ENCODE results near the gene PNPO.
A peak's percentile ranks its signal among the peaks of the same experiment; 100 is the strongest.

PNPO gene

DNA sequence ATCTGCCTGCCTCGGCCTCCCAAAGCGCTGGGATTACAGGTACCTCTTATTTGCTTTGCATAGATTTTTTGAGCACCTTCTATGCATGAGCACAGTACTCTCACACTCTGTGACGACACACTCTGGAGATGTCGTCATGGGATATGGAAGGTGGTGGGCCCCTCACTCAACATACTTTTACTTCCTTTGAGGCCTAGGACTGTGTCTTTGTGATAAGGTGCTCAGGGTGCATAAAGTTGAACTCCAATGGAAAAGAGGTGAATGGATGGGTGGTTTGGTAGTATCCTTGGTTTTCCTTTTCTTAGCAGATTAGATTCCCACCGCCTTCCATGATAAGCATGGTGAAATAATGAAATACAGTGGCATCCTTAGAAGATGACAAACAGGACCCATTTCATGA, 23.5 kb downstream of the PNPO start:
- 100% methylated on average over 3 of the region's 5 CpGs for WGBS, 2 experiments (ENCODE audit: insufficient coverage in 2 of 2)
- H3K27ac ChIP-seq (ENCODE audit: low read depth, low read length, severe bottlenecking): no peak overlapping the region
- no peaks in the 10 kb centered on the region for H3K9me3 ChIP-seq (ENCODE audit: control insufficient read depth, low read length)
- H3K4me3 ChIP-seq (ENCODE audit: extremely low read depth, insufficient read depth, low read length, poor library complexity, severe bottlenecking): no peak overlapping the region
- peaks cover 12% of the 10 kb centered on the region for H3K4me1 ChIP-seq (ENCODE audit: control insufficient read depth, insufficient read depth, low read length, poor library complexity, severe bottlenecking)
- H3K36me3 ChIP-seq (ENCODE audit: control insufficient read depth, insufficient read depth, low read length): no peaks in the 10 kb centered on the region

DNA sequence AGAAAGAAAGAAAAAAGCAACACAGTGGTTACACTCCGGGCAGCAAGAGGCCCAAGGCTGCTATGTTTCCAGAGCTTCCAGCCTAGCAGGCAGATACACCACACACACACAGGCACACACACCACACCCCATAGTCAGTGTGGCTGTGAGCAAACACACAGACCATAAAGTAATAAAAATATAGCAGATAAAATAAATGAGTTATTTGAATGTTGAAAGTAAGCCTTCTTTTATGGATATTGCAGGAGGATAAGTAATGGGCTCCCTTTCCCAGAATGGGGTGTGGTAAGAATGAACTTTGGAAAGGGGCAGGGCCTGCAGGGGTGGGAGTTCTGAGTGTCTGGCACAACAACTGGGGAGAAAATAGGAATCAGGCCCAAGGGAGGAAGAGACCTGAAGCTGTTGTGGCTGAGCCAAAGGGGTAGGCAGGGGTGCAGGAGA, 24.7 kb downstream of the PNPO start:
- Histone ChIP-seq H3K4me1 (ENCODE audit: control insufficient read depth, insufficient read depth, low read length, poor library complexity, severe bottlenecking) (peaks cover 12% of the 10 kb centered on the region), H3K4me3 (ENCODE audit: extremely low read depth, insufficient read depth, low read length, poor library complexity, severe bottlenecking) (no peak overlapping the region), H3K9me3 (ENCODE audit: control insufficient read depth, low read length) (no peaks in the 10 kb centered on the region), H3K36me3 (ENCODE audit: control insufficient read depth, insufficient read depth, low read length) (no peaks in the 10 kb centered on the region), H3K27ac (ENCODE audit: low read depth, low read length, severe bottlenecking) (no peak overlapping the region)
- no CpG with 5 or more reads among the region's 1 CpG for WGBS, 2 experiments (ENCODE audit: insufficient coverage in 2 of 2)

DNA sequence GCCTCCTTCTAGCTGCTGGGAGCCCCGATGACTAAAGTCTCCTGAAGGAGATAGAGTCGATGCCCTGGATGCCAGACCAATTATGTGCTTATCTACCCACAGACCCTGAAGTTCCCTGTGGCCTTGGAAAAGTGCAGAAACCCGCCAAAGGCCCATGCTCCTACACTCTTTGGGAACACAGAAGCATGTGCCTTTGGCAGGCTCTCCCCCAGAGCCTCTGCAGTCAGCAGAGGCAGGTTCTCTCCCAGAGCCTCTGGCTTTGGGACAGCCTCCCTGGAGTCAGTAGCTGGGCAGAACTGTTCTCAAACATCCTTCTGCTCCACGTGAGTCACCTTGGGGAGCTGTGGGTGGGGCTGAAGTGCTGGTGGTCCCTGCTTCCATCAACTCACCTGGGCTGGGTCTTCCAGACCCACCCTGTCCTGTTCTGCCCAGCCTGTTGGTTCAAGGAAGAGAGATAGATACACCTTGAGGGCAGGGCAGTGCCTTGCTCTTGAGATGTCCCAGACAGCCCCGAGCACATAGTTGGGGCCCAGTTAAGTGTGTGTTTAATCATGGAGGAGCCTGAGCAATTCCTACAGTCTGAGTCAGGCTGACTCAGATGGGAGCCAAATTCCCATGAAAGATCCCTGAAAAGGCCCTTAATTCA, 26.4 kb downstream of the PNPO start:
- Histone ChIP-seq H3K36me3 (ENCODE audit: control insufficient read depth, insufficient read depth, low read length) (no peaks in the 10 kb centered on the region), H3K4me1 (ENCODE audit: control insufficient read depth, insufficient read depth, low read length, poor library complexity, severe bottlenecking) (peaks cover 12% of the 10 kb centered on the region), H3K9me3 (ENCODE audit: control insufficient read depth, low read length) (no peaks in the 10 kb centered on the region), H3K27ac (ENCODE audit: low read depth, low read length, severe bottlenecking) (peak overlapping the region; percentile 68), H3K4me3 (ENCODE audit: extremely low read depth, insufficient read depth, low read length, poor library complexity, severe bottlenecking) (no peak overlapping the region)
- WGBS, 2 experiments (ENCODE audit: insufficient coverage in 2 of 2): 69 to 75% methylated on average over 3 to 4 of the region's 5 CpGs

DNA sequence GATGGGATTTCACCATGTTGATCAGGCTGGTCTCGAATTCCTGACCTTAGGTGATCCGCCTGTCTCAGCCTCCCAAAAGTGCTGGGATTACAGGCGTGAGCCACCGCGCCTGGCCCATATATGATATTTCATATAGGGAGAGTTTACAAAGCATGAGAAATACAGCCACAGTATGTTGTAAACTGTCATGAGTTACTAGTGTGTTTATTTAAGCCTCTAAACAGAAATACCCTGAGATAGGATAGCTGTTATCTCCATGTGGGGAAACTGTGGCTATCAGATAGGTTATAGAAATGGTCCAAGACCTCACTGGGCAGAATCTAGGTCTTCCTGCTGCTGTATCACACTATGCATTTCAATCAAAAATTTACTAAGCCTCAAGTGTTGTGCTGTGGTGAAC, 27.5 kb downstream of the PNPO start:
- Histone ChIP-seq H3K9me3 (ENCODE audit: control insufficient read depth, low read length) (no peaks in the 10 kb centered on the region), H3K36me3 (ENCODE audit: control insufficient read depth, insufficient read depth, low read length) (peaks cover 6% of the 10 kb centered on the region), H3K4me3 (ENCODE audit: extremely low read depth, insufficient read depth, low read length, poor library complexity, severe bottlenecking) (no peak overlapping the region), H3K27ac (ENCODE audit: low read depth, low read length, severe bottlenecking) (no peak overlapping the region), H3K4me1 (ENCODE audit: control insufficient read depth, insufficient read depth, low read length, poor library complexity, severe bottlenecking) (peaks cover 12% of the 10 kb centered on the region)
- 92 to 100% methylated on average over 2 of the region's 5 CpGs for WGBS, 2 experiments (ENCODE audit: insufficient coverage in 2 of 2)

DNA sequence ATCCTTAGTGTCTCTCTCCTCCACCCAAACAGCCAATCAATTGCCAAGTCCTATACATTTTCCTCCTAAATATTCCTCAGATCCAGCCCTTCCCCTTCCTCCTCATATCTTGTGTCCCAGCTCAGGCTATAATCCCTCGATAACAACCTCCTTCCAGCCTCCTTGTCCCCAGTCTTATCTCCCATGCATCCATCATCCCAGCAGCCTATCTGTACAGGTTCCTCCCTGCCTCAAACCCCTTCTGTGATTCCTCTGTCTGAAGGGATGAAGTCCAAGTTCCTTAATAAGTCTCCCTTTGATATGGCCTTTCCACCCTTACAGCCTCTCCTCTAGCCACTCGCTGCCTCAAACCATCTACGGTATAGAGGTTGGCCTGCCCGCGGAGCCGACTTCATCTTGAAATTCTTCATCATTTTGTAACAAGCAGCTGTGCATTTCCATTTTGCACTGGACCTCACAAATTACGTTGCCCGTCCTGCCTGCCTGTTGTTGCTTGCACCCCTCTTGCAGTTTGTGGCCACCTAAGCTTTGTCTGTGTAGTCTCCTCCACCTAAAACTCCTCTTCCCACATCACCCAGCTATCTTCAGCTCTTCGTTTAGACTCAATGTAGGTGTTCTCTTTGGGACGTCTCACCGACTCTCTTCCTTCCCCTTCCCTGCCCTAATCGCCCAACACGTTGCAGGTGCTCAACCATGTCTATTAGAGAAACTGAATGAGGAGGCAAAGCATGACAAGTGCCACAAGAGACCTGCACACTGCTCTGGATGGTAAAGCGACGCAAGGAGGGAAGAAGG, 28.8 kb downstream of the PNPO start:
- H3K4me1 ChIP-seq (ENCODE audit: control insufficient read depth, insufficient read depth, low read length, poor library complexity, severe bottlenecking): peaks cover 12% of the 10 kb centered on the region
- H3K9me3 ChIP-seq (ENCODE audit: control insufficient read depth, low read length): no peaks in the 10 kb centered on the region
- peaks cover 16% of the 10 kb centered on the region for H3K36me3 ChIP-seq (ENCODE audit: control insufficient read depth, insufficient read depth, low read length)
- peak overlapping the region; percentile 5 for H3K4me3 ChIP-seq (ENCODE audit: extremely low read depth, insufficient read depth, low read length, poor library complexity, severe bottlenecking)
- no peak overlapping the region for H3K27ac ChIP-seq (ENCODE audit: low read depth, low read length, severe bottlenecking)
- 74 to 81% methylated on average over 10 to 14 of the region's 15 CpGs for WGBS, 2 experiments (ENCODE audit: insufficient coverage in 2 of 2)

DNA sequence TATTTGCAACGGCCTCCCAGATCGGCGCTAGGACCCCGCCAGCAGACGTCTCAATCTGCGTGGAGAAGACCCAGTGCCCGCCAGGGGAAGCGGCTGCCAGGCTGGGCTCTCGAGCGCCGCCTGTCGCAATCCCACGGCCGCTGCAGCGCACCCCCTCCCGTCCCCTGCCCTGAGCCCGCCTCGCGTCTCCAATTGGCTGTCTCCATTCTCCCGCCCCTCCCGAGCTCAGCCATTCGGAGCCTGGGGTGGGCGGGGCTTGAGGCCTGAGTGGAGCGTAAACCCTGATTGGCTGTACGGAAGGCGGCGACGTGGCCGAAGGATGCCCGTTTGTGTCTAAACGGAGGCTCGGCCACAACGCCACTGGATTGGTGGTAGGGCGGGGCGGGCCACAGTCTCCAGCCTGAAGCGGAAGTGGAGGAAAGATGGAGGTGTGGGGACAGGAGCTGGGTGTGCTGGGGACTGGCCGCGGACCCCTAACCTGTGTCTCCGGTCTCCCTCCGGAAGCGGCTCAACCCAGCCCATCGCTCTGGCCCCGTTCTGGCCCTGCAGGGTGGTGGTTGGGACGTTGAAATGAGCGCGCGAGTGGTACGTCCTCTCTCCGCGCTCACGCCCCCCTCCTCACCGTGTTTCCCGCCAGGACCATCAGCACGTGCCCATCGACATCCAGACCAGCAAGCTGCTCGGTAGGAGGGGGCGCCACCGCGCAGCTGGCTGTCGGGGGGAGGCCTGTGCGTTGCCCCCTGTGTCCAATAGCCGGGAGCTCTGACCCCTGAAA, 29.5 kb downstream of the PNPO start, which contains the start of gene CDK5RAP3:
CDK5RAP3 (plus strand) TSS at position 389 of the 775 bp plus-strand sequence; CDS start at position 423, 34 bp downstream.
- H3K36me3 ChIP-seq (ENCODE audit: control insufficient read depth, insufficient read depth, low read length): peaks cover 24% of the 10 kb centered on the region
- H3K4me1 ChIP-seq (ENCODE audit: control insufficient read depth, insufficient read depth, low read length, poor library complexity, severe bottlenecking): peaks cover 12% of the 10 kb centered on the region
- H3K9me3 ChIP-seq (ENCODE audit: control insufficient read depth, low read length): no peaks in the 10 kb centered on the region
- H3K27ac ChIP-seq (ENCODE audit: low read depth, low read length, severe bottlenecking): peak within 1 kb of the TSS; percentile 80
- H3K4me3 ChIP-seq (ENCODE audit: extremely low read depth, insufficient read depth, low read length, poor library complexity, severe bottlenecking): peak within 1 kb of the TSS; percentile 66
- WGBS, 2 experiments (ENCODE audit: insufficient coverage in 2 of 2): 1 to 2% methylated on average over 42 to 45 of the region's 62 CpGs

DNA sequence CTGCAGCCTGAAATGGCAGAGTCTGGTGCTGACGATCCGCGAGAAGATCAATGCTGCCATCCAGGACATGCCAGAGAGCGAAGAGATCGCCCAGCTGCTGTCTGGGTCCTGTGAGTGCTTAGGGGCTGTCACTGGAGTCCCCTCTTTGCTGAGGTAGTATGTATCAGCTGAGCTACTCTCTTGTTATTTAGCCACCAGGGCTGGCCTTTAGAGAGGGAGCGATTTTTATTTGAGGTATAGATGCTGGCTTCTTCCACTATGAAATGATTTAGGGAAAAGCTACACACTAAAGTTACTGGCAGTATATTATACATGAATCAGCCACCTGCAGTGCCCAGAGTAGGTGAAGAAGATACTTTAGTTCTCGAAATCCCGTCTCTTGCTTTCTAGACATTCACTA, 32.2 kb downstream of the PNPO start:
- no peaks in the 10 kb centered on the region for H3K9me3 ChIP-seq (ENCODE audit: control insufficient read depth, low read length)
- H3K4me3 ChIP-seq (ENCODE audit: extremely low read depth, insufficient read depth, low read length, poor library complexity, severe bottlenecking): no peak overlapping the region
- peaks cover 41% of the 10 kb centered on the region for H3K36me3 ChIP-seq (ENCODE audit: control insufficient read depth, insufficient read depth, low read length)
- no peak overlapping the region for H3K27ac ChIP-seq (ENCODE audit: low read depth, low read length, severe bottlenecking)
- H3K4me1 ChIP-seq (ENCODE audit: control insufficient read depth, insufficient read depth, low read length, poor library complexity, severe bottlenecking): peaks cover 2% of the 10 kb centered on the region
- WGBS, 2 experiments (ENCODE audit: insufficient coverage in 2 of 2): 98 to 100% methylated on average over 2 to 7 of the region's 8 CpGs

DNA sequence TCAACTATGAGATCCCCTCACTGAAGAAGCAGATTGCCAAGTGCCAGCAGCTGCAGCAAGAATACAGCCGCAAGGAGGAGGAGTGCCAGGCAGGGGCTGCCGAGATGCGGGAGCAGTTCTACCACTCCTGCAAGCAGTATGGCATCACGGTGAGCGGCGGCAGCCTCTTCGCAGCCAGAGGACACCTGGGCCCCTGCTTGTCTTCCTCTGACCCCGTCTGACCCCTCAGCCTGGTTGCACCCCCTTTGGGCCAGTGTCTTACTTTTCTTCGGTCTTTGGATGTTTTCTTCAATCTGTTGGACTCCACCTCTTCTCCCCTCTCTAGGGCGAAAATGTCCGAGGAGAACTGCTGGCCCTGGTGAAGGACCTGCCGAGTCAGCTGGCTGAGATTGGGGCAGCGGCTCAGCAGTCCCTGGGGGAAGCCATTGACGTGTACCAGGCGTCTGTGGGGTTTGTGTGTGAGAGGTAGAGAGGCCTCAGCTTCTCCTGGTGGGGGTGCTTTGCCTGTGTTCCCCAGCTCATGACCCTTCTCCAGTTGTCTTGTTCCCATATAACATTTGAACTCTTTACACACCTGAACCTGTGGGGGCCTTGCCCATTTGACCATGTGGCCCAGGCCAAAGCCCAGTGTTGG, 33.9 kb downstream of the PNPO start:
- Histone ChIP-seq H3K4me3 (ENCODE audit: extremely low read depth, insufficient read depth, low read length, poor library complexity, severe bottlenecking) (no peak overlapping the region), H3K36me3 (ENCODE audit: control insufficient read depth, insufficient read depth, low read length) (peaks cover 58% of the 10 kb centered on the region), H3K9me3 (ENCODE audit: control insufficient read depth, low read length) (no peaks in the 10 kb centered on the region), H3K27ac (ENCODE audit: low read depth, low read length, severe bottlenecking) (no peak overlapping the region), H3K4me1 (ENCODE audit: control insufficient read depth, insufficient read depth, low read length, poor library complexity, severe bottlenecking) (peaks cover 8% of the 10 kb centered on the region)
- 93 to 96% methylated on average over 10 to 11 of the region's 15 CpGs for WGBS, 2 experiments (ENCODE audit: insufficient coverage in 2 of 2)

DNA sequence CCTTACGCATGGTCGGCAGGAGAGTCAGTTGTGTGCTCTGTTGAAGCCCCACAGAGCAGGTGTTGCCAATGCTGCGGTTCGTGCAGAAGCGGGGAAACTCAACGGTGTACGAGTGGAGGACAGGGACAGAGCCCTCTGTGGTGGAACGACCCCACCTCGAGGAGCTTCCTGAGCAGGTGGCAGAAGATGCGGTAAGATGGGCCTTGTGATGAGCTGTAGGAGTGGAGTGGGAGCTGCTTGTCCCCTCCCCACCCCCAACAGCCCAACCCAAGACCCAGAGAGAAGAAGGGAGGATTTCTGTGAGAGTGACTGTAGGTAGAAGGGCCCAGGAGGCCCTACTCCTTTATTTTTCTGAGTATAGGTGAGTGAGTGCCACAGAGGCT, 34.4 kb downstream of the PNPO start:
- Histone ChIP-seq H3K4me3 (ENCODE audit: extremely low read depth, insufficient read depth, low read length, poor library complexity, severe bottlenecking) (no peak overlapping the region), H3K4me1 (ENCODE audit: control insufficient read depth, insufficient read depth, low read length, poor library complexity, severe bottlenecking) (peaks cover 8% of the 10 kb centered on the region), H3K36me3 (ENCODE audit: control insufficient read depth, insufficient read depth, low read length) (peaks cover 63% of the 10 kb centered on the region), H3K9me3 (ENCODE audit: control insufficient read depth, low read length) (no peaks in the 10 kb centered on the region), H3K27ac (ENCODE audit: low read depth, low read length, severe bottlenecking) (no peak overlapping the region)
- WGBS, 2 experiments (ENCODE audit: insufficient coverage in 2 of 2): 94% methylated on average over 7 to 8 of the region's 10 CpGs

DNA sequence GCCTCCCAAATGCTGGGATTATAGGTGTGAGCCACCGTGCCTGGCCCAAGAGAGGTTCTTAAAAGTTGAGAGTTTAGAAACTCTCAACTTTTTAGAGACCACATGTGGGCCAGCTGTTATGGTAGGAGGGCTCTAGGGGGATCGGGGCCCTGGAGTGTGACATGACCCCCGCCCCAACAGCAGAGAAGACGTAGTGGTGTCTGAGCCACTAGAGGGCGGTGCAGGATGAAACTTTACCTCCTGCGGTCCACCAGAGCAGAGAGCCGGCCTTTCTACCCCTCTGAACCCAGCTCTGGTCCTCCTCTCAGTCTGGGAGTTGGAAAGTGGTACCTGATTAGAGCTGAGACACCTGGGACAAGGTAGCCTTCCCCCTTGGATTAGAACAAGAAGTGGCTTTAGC, 37.0 kb downstream of the PNPO start:
- Histone ChIP-seq H3K36me3 (ENCODE audit: control insufficient read depth, insufficient read depth, low read length) (peaks cover 87% of the 10 kb centered on the region), H3K9me3 (ENCODE audit: control insufficient read depth, low read length) (no peaks in the 10 kb centered on the region), H3K4me1 (ENCODE audit: control insufficient read depth, insufficient read depth, low read length, poor library complexity, severe bottlenecking) (peaks cover 20% of the 10 kb centered on the region), H3K27ac (ENCODE audit: low read depth, low read length, severe bottlenecking) (no peak overlapping the region), H3K4me3 (ENCODE audit: extremely low read depth, insufficient read depth, low read length, poor library complexity, severe bottlenecking) (no peak overlapping the region)
- 11 to 25% methylated on average over 6 of the region's 7 CpGs for WGBS, 2 experiments (ENCODE audit: insufficient coverage in 2 of 2)

Data from mesodermal cell (in vitro differentiated cells).